HFFc6 (cell line): ENCODE measurements around the gene CACHD1. TPM values are rescaled to one million over a fixed set of nuclear protein-coding genes. Genes with fewer than 3 reads are reported as not detected.

Experiments
- DNase-seq: peaks from one replicate; pipeline ENCODE4 v3.0.0-alpha.2; 2018
- H3K27ac Mint-ChIP-seq: 2 replicates; pipeline ENCODE4 v1.8.0; 2020; ENCODE audit warnings: mild to moderate bottlenecking, mixed read lengths
- H3K27me3 Mint-ChIP-seq: 2 replicates; pipeline ENCODE4 v1.8.0; 2021; ENCODE audit warnings: mild to moderate bottlenecking, moderate library complexity, mixed read lengths; ENCODE audit not compliant: insufficient read depth
- H3K36me3 Mint-ChIP-seq: 2 replicates; pipeline ENCODE4 v1.8.0; 2021; ENCODE audit warnings: low read depth, mixed read lengths
- H3K4me1 Mint-ChIP-seq: 2 replicates; pipeline ENCODE4 v1.8.0; 2020; ENCODE audit warnings: low read depth, mixed read lengths
- H3K4me3 Mint-ChIP-seq: 2 replicates; pipeline ENCODE4 v1.8.0; 2020; ENCODE audit warnings: mild to moderate bottlenecking, moderate library complexity, mixed read lengths
- H3K9me3 Mint-ChIP-seq: 2 replicates; pipeline ENCODE4 v1.8.0; 2020; ENCODE audit warnings: mild to moderate bottlenecking, mixed read lengths
- total RNA-seq, 6 experiments: library from RNA; stranded (reverse); fragmentation: NEBNext Ultra II Directional; extraction: Animal tissue kit (Norgen Biotek cat#: 25700); gene quantifications; 2 replicates in 1 of 6; 3 replicates in 5 of 6; pipeline ENCODE4 v1.2.3, GENCODE V29; 2021
- TF ChIP-seq, protein P1 (sequence below): fragments of 200-600 bp; sonication (generic); IDR thresholded peaks from 2 replicates; pipeline ENCODE4 v1.5.0; 2021; ENCODE audit warnings: antibody characterized with exemption, mild to moderate bottlenecking

The CACHD1 gene
- total RNA-seq, 6 experiments from 2014 or later: 3.9 to 5.5 (median 5.1) TPM

DNA sequence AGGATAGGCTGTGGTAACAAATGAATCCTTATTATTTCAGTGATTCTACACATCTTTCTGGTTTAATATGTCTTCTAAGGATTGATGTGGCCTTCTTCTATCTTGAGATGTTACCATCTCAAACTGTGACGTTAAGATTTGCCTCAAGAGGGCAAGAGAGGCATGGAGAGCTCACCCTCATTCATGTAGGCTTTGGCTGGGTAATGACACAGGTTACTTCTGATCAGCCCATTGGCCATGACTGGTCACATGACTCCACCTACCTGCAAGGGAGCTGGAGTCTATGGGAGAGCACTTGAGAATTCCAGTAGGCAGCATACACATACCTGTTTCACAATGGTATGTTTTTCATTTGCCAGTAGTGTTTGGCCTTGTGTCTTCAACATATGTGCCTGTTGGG is 30.0 kb downstream of the CACHD1 start:
- Mint-ChIP-seq H3K9me3 (no peaks in the 10 kb centered on the region), H3K27me3 (no peaks in the 10 kb centered on the region), H3K27ac (no peak overlapping the region), H3K4me1 (peaks cover 34% of the 10 kb centered on the region), H3K4me3 (no peak overlapping the region), H3K36me3 (no peaks in the 10 kb centered on the region)
- no peak for DNase-seq
- TF ChIP-seq, protein P1, sequence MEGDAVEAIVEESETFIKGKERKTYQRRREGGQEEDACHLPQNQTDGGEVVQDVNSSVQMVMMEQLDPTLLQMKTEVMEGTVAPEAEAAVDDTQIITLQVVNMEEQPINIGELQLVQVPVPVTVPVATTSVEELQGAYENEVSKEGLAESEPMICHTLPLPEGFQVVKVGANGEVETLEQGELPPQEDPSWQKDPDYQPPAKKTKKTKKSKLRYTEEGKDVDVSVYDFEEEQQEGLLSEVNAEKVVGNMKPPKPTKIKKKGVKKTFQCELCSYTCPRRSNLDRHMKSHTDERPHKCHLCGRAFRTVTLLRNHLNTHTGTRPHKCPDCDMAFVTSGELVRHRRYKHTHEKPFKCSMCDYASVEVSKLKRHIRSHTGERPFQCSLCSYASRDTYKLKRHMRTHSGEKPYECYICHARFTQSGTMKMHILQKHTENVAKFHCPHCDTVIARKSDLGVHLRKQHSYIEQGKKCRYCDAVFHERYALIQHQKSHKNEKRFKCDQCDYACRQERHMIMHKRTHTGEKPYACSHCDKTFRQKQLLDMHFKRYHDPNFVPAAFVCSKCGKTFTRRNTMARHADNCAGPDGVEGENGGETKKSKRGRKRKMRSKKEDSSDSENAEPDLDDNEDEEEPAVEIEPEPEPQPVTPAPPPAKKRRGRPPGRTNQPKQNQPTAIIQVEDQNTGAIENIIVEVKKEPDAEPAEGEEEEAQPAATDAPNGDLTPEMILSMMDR: no peak

DNA sequence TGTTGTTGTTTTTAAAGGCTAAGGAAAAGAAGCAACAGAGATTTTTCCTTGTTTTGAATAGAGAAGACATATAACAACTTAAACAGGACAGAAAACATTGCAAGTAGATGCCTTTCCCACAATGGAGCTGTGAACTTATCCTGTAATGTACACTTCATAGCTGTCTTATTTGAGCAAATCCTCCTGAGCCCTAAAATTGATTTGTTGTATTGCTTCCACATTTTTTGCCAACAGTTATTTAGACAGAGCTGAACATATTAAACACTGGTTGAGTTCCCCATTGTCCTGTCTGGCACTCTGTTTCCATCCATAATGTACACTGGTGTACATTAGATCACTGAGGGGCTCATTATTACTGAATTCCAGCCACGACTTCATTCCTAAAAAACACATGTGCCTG is 32.2 kb downstream of the CACHD1 start:
- H3K4me3 Mint-ChIP-seq: no peak overlapping the region
- TF ChIP-seq, protein P1: no peak
- H3K27me3 Mint-ChIP-seq: no peaks in the 10 kb centered on the region; the same call in 1 of the 2 replicates
- no peak overlapping the region for H3K27ac Mint-ChIP-seq
- no peaks in the 10 kb centered on the region for H3K36me3 Mint-ChIP-seq
- no peak for DNase-seq
- no peaks in the 10 kb centered on the region for H3K9me3 Mint-ChIP-seq
- H3K4me1 Mint-ChIP-seq: peaks cover 34% of the 10 kb centered on the region

DNA sequence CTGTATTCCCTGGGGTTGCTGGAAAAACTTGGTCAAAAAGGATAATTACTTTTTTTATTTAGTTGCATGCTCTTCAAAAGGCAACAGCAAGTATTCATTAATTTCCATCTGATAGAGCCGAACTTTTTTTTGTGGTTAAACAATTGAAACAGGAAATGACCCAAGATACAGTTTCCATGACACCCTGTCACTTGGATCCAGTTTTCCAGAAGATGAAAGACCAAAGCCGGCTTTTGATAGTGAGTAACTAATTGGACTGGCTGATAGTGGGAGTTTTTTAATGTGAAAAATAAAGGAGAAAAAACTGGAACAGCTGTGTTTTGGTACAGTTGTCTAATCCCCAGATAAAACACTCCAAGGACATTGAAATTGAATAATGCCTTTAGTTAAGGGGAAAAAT is 33.0 kb downstream of the CACHD1 start:
- DNase-seq: no peak
- no peak overlapping the region for H3K4me3 Mint-ChIP-seq
- no peaks in the 10 kb centered on the region; the same call in none of the 2 replicates for H3K27me3 Mint-ChIP-seq
- H3K4me1 Mint-ChIP-seq: peaks cover 28% of the 10 kb centered on the region
- no peaks in the 10 kb centered on the region for H3K9me3 Mint-ChIP-seq
- H3K27ac Mint-ChIP-seq: no peak overlapping the region
- TF ChIP-seq, protein P1: no peak
- no peaks in the 10 kb centered on the region for H3K36me3 Mint-ChIP-seq

DNA sequence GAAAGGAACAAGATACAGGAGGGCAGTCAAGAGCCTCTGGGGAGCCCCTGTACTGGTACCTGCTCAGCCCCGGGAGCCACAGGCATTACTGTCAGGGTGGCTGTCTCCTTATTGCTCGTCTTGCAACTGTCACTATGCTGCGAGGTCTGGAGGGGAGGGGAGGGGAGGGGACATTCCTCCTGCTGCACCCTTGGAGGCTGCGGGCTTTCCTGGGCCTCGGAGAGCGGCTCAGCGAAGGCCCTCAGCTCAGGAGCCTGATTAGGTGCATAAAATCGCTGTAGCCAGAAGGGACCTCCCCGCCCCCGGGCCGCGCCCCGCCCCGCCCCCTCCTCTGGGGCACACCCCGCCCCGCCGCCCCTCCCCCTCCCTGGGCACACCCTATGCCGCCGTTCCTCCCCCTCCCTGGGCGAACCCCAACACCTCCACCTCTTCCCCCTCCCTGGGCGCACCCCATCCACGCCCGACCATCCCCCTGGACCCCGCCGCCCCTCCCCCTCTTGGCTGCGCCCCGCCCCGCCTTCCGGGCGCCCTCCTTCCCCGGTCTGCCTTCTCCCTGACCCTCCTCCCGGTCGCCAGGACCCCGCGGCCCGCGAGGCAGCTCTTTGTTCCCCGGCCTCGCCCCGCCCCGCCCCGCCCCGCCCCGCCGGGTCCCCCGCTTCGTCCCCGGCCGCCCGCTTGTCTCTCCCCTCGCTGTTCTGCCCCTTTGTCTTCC is 35.5 kb downstream of the CACHD1 start:
- Mint-ChIP-seq H3K4me1 (peaks cover 28% of the 10 kb centered on the region), H3K27ac (peak overlapping the region; percentile 27; the same call in 1 of the 2 replicates), H3K36me3 (no peaks in the 10 kb centered on the region), H3K9me3 (no peaks in the 10 kb centered on the region), H3K4me3 (peak overlapping the region; percentile 78), H3K27me3 (no peaks in the 10 kb centered on the region; the same call in none of the 2 replicates)
- DNase-seq: no peak
- TF ChIP-seq, protein P1: no peak

DNA sequence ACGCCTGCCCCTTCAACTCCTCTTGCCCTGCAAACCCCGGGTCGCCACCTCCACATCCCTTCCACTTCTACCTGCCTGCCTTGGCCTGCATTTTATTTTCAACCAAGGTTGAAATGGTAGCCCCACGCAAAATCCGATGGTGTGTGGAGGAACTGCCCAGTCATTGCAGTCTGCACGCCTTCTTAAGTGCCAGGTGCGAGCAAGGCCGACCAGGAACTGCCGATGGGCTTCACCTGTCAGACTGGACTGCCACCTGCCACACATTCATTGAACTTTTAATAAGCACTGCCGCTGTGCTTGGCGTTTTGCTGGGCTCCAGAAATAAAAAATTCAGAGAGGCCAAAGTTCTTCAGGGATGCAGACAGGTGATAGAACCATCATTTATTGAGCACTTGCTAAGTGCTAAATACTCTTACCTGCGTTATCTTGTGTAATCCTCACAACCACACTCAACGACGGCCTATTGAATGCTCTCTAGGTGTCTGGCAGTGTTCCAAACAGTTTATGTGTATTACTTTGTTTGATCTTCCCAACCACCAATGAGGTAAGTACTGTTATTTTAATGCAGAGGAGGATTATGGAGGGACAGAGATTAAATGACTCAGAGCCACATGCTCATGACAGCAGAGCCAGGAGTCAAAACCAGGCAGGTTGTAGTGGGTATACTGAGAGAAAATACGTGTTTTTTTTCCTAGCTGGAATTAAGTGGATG is 36.2 kb downstream of the CACHD1 start:
- TF ChIP-seq, protein P1: no peak
- Mint-ChIP-seq H3K27ac (no peak overlapping the region), H3K4me3 (peak overlapping the region; percentile 73), H3K36me3 (no peaks in the 10 kb centered on the region), H3K27me3 (no peaks in the 10 kb centered on the region; the same call in none of the 2 replicates), H3K9me3 (no peaks in the 10 kb centered on the region), H3K4me1 (peaks cover 28% of the 10 kb centered on the region)
- no peak for DNase-seq
